SK-MEL-5 (cell line): ENCODE results near the gene ZNF341. TPM values are rescaled to one million over a fixed set of nuclear protein-coding genes. Genes with fewer than 3 reads are reported as not detected.

ENCODE experiments used
- DNase-seq: peaks from one replicate; pipeline ENCODE4 v3.0.0-alpha.2; 2016; ENCODE audit warnings: low read depth, low spot score
- in situ Hi-C: cut with HindIII; loops from 2 replicates; pipeline ENCODE4 v1.10.0; 2016; ENCODE audit warnings: low sequenced_read_pairs, high pct_unique_total_duplicates, low pct_unique_long_range_greater_than_20kb
- total RNA-seq: library from RNA; depleted of rRNA; stranded (reverse); fragments of >200 nt; shearing (Covaris generic); gene quantifications from 2 replicates; pipeline ENCODE4 v1.2.3, GENCODE V29; 2014; rRNA removed

Gene ZNF341
- total RNA-seq, 1 experiment from 2014 or later: 1.7 TPM

GRCh38 chr20:33840759-33841435 lies 109.1 kb downstream of the ZNF341 start:
- in situ Hi-C loops: no loop called here
- peak; percentile 37 for DNase-seq

GRCh38 chr20:33841436-33841799 lies 109.6 kb downstream of the ZNF341 start:
- DNase-seq: no peak
- in situ Hi-C loops: no loop called here

Other genes starting within 250 kb of the ZNF341 start
- 6.0 and 6.3 TPM in 2 replicates for gene CBFA2T2, start 241.9 kb upstream of the ZNF341 start, total RNA-seq
- not detected in 2 replicates for gene C20orf144, start 69.7 kb upstream of the ZNF341 start, total RNA-seq
- not detected in 2 replicates for gene ACTL10, start 65.1 kb upstream of the ZNF341 start, total RNA-seq
- gene NECAB3, start 57.6 kb upstream of the ZNF341 start, total RNA-seq: 63.1 and 78.9 TPM in 2 replicates
- gene E2F1, start 45.6 kb upstream of the ZNF341 start, total RNA-seq: 16.7 and 18.9 TPM in 2 replicates
- 10.0 and 11.5 TPM in 2 replicates for gene PXMP4, start 11.7 kb upstream of the ZNF341 start, total RNA-seq
- gene CHMP4B, start 79.4 kb downstream of the ZNF341 start, total RNA-seq: 28.4 and 34.3 TPM in 2 replicates